Endothelial cell of umbilical vein (primary cell): ENCODE measurements around the gene KIF3A. TPM values are rescaled to one million over a fixed set of nuclear protein-coding genes. Genes with fewer than 3 reads are reported as not detected.

Experiments
- BruUV-seq: library from RNA; stranded (reverse); fragments of 400-500 nt; replicated peaks from 2 replicates; lab custom pipeline; 2021; lab: Mats Ljungman, UMichigan
- CTCF ChIA-PET: fragments of 300-600, 350-600 bp; sonication (Branson Sonifier 250); formaldehyde crosslinking; loops from one replicate; lab custom pipeline; 2021; ENCODE audit warnings: antibody characterized with exemption, inconsistent platforms; lab: Charles Lee
- POLR2A ChIA-PET: fragments of 300-600, 350-600 bp; sonication (Branson Sonifier 250); formaldehyde crosslinking; loops from one replicate; lab custom pipeline; 2021; ENCODE audit warnings: antibody characterized with exemption, inconsistent platforms; lab: Charles Lee
- DNase-seq: peaks from one replicate; pipeline ENCODE4 v3.0.0-alpha.2; 2011; ENCODE audit warnings: low read depth, low spot score
- FAIRE-seq: peaks from 2 replicates; lab custom pipeline; 2011; peaks lifted over from hg19 to GRCh38; lab: Jason Lieb, UNC
- H2AFZ ChIP-seq: 2 replicates; pipeline ENCODE4 v1.6.0; 2012; ENCODE audit warnings: low read depth, low read length, control low read depth, inconsistent platforms
- H3K27ac ChIP-seq: 2 replicates; pipeline ENCODE4 v1.5.1; 2011; ENCODE audit warnings: low read depth, mild to moderate bottlenecking, control low read depth, low read length, moderate library complexity; ENCODE audit not compliant: insufficient read depth
- H3K27me3 ChIP-seq, 2 experiments: 2 replicates each; pipeline versions ENCODE4 v1.6.0 to v1.6.1; 2011; ENCODE audit warnings: low read length in 2 of 2, mixed read lengths in 1 of 2; ENCODE audit not compliant: control insufficient read depth in 2 of 2, insufficient read depth in 2 of 2
- H3K36me3 ChIP-seq, 2 experiments: 2 replicates in 1 of 2; 3 replicates in 1 of 2; pipeline ENCODE4 v1.5.1; 2011; ENCODE audit warnings: low read length in 2 of 2, mild to moderate bottlenecking in 1 of 2, moderate library complexity in 1 of 2; ENCODE audit not compliant: control insufficient read depth in 2 of 2, insufficient read depth in 2 of 2; ENCODE audit errors: extremely low read depth in 1 of 2
- H3K4me1 ChIP-seq: 3 replicates; pipeline ENCODE4 v1.5.1; 2011; ENCODE audit warnings: mild to moderate bottlenecking, low read length; ENCODE audit not compliant: control insufficient read depth, insufficient read depth; ENCODE audit errors: extremely low read depth
- H3K4me2 ChIP-seq: 2 replicates; pipeline ENCODE4 v1.6.1; 2011; ENCODE audit warnings: low read length, control low read depth, mixed read lengths; ENCODE audit not compliant: insufficient read depth
- H3K4me3 ChIP-seq, 3 experiments: fragments of 200-600 bp in 1 of 3; sonication (generic), shearing (Covaris generic) in 1 of 3; replicated peaks in 1 of 3; 2 replicates each; pipeline ENCODE4 v1.5.1; 2011 to 2016; ENCODE audit warnings: control low read depth in 3 of 3, low read length in 3 of 3, mild to moderate bottlenecking in 2 of 3, inconsistent platforms in 1 of 3, low read depth in 1 of 3, moderate library complexity in 1 of 3; ENCODE audit not compliant: insufficient read depth in 1 of 3
- H3K79me2 ChIP-seq: 2 replicates; pipeline ENCODE4 v1.6.0; 2012; ENCODE audit warnings: low read length, inconsistent platforms; ENCODE audit not compliant: control insufficient read depth, insufficient read depth
- H3K9ac ChIP-seq: replicated peaks from 2 replicates; pipeline ENCODE3; 2011; ENCODE audit warnings: low read length, control low read depth; ENCODE audit not compliant: insufficient read depth; ENCODE audit errors: extremely low read depth
- H3K9me1 ChIP-seq: replicated peaks from 3 replicates; pipeline ENCODE4 v1.6.0; 2011; ENCODE audit warnings: mild to moderate bottlenecking, low read length; ENCODE audit not compliant: control insufficient read depth, insufficient read depth; ENCODE audit errors: extremely low read depth
- H3K9me3 ChIP-seq: replicated peaks from 2 replicates; pipeline ENCODE4 v1.5.1; 2012; ENCODE audit warnings: low read length, inconsistent platforms; ENCODE audit not compliant: control insufficient read depth, insufficient read depth
- H4K20me1 ChIP-seq: replicated peaks from 2 replicates; pipeline ENCODE3; 2011; ENCODE audit warnings: mild to moderate bottlenecking, low read length; ENCODE audit not compliant: control insufficient read depth, insufficient read depth; ENCODE audit errors: extremely low read depth
- FOS ChIP-seq: IDR thresholded peaks from 2 replicates; pipeline ENCODE4 v1.6.1; 2011; ENCODE audit warnings: mild to moderate bottlenecking, low read length, moderate library complexity, borderline replicate concordance; ENCODE audit not compliant: insufficient read depth
- MYC ChIP-seq: IDR thresholded peaks from one replicate; pipeline ENCODE4 v1.6.1; 2011; ENCODE audit warnings: mild to moderate bottlenecking, low read depth, low read length
- POLR2A ChIP-seq: IDR thresholded peaks from 2 replicates; pipeline ENCODE4 v1.6.1; 2012; ENCODE audit warnings: low read depth, mild to moderate bottlenecking, control low read depth, low read length
- dilution Hi-C: fragments of 300-500 bp; cut with MboI; formaldehyde crosslinking; loops from one replicate; pipeline ENCODE4 v1.15.0; 2019; ENCODE audit warnings: low sequenced_read_pairs; ENCODE audit not compliant: extremely low pct_ligation_motif_present
- intact Hi-C: fragments of 100-400 bp; cut with micrococcal nuclease; formaldehyde crosslinking; loops from one replicate; pipeline ENCODE4 v1.10.0; 2022
- polyA plus RNA-seq, 4 experiments: library from polyadenylated mRNA; depleted of rRNA in 3 of 4; stranded (reverse) in 3 of 4; unstranded in 1 of 4; fragments of >200 nt; gene quantifications; 2 replicates each; pipeline versions ENCODE4 v1.2.1 to v1.2.3, GENCODE V29; 2011 to 2012; ENCODE audit warnings: missing spikeins in 1 of 4
- total RNA-seq: library from RNA; stranded (reverse); gene quantifications from 2 replicates; pipeline ENCODE4 v1.2.3, GENCODE V29; 2021

KIF3A gene
- total and polyA plus RNA-seq, 2 donors (not counting 3 experiments of a cell fraction or from before 2014, with no cell fraction given), result 3.3 to 11.2 TPM

GRCh38 chr5:132766806-132767055 is 29.4 kb upstream of the KIF3A start:
- Histone ChIP-seq H4K20me1 (no peaks in the 10 kb centered on the region), H3K36me3 (peaks cover 2 to 11% of the 10 kb centered on the region in 2 experiments), H3K9me3 (no peaks in the 10 kb centered on the region), H3K4me1 (peaks cover 24% of the 10 kb centered on the region), H3K79me2 (peaks cover 30% of the 10 kb centered on the region), H3K9ac (no peak overlapping the region), H3K27ac (no peak overlapping the region), H2AFZ (no peak overlapping the region), H3K4me2 (no peak overlapping the region), H3K4me3 (no peak overlapping the region), H3K27me3 (no peaks in the 10 kb centered on the region), H3K9me1 (no peaks in the 10 kb centered on the region)
- dilution Hi-C loops (no loop called here), intact Hi-C loops (no loop called here)
- CTCF ChIA-PET, result interaction anchor here (1.1 to 2.9 kb wide), 4 partner anchors 10 to 53 kb away, joined by 3 to 14 read pairs (median 7); no protein-coding TSS in a partner anchor
- POLR2A ChIA-PET, result interaction anchor here (0.6 kb wide), 1 partner anchor 192 kb away, joined by 8 read pairs; no protein-coding TSS in a partner anchor
- DNase-seq (no peak), FAIRE-seq (no peak)
- TF ChIP-seq MYC (no peak), FOS (no peak)
- BruUV-seq, result no TSS peak

- no peak for TF ChIP-seq POLR2A
- no peak overlapping the region for H2AFZ ChIP-seq
- POLR2A ChIA-PET, result interaction anchor here (0.6 kb wide), 1 partner anchor 192 kb away, joined by 8 read pairs; no protein-coding TSS in a partner anchor
- DNase-seq (no peak), FAIRE-seq (no peak)
- no peaks in the 10 kb centered on the region for H4K20me1 ChIP-seq
- peaks cover 2 to 15% of the 10 kb centered on the region in 2 experiments for H3K36me3 ChIP-seq
- H3K9ac ChIP-seq, result no peak overlapping the region
- H3K4me3 ChIP-seq, result no peak overlapping the region
- H3K79me2 ChIP-seq, result peaks cover 25% of the 10 kb centered on the region
- intact Hi-C loops, result no loop called here
- no peaks in the 10 kb centered on the region for H3K9me1 ChIP-seq
- CTCF ChIA-PET, result interaction anchor here (1.1 to 2.9 kb wide), 3 partner anchors 11 to 54 kb away, joined by 3 to 14 read pairs (median 5); no protein-coding TSS in a partner anchor
- no peaks in the 10 kb centered on the region for H3K9me3 ChIP-seq
- H3K4me2 ChIP-seq, result no peak overlapping the region
- H3K4me1 ChIP-seq, result peaks cover 20% of the 10 kb centered on the region
- H3K27ac ChIP-seq, result no peak overlapping the region
- no peaks in the 10 kb centered on the region for H3K27me3 ChIP-seq
- BruUV-seq, result no TSS peak
- dilution Hi-C loops, result no loop called here
Measured at GRCh38 chr5:132766020-132766805, 28.9 kb upstream of the KIF3A start.
